Measurements from ENCODE around the gene KHDC3L.
"Not testable (repeated sequence)": the region's sequence is repeated elsewhere in the genome, so short reads cannot be mapped to it uniquely, and the experiment has no call there.

KHDC3L gene

GRCh38 chr6:73371984-73372383 is 9.5 kb downstream of the KHDC3L start:
- DNase-seq, result no peak

- DNase-seq, result no peak
Observed at GRCh38 chr6:73372516-73372915, 10.1 kb downstream of the KHDC3L start.

- DNase-seq, result no peak
Observed at GRCh38 chr6:73375216-73375615, 12.8 kb downstream of the KHDC3L start.

GRCh38 chr6:73377225-73377624 is 14.8 kb downstream of the KHDC3L start:
- DNase-seq, result no peak

- DNase-seq, result not testable (repeated sequence)
Observed at GRCh38 chr6:73381531-73381930, 19.1 kb downstream of the KHDC3L start.

- DNase-seq, result no peak
Observed at GRCh38 chr6:73382462-73383113, 20.1 kb downstream of the KHDC3L start.

- no peak for DNase-seq
Observed at GRCh38 chr6:73388433-73388799, 26.0 kb downstream of the KHDC3L start.

GRCh38 chr6:73388800-73389512 is 26.5 kb downstream of the KHDC3L start:
- peak; percentile 61 for DNase-seq

- DNase-seq, result no peak
Observed at GRCh38 chr6:73389854-73390253, 27.4 kb downstream of the KHDC3L start.

GRCh38 chr6:73391675-73392074 is 29.2 kb downstream of the KHDC3L start:
- no peak for DNase-seq

GRCh38 chr6:73392188-73392587 is 29.7 kb downstream of the KHDC3L start:
- DNase-seq, result not testable (repeated sequence)

GRCh38 chr6:73393278-73393677 is 30.8 kb downstream of the KHDC3L start:
- no peak for DNase-seq

GRCh38 chr6:73394577-73395354 is 32.3 kb downstream of the KHDC3L start, which contains the start of gene DDX43:
TSS of gene DDX43 (plus strand) at chr6:73394828. CDS start at chr6:73394906, 78 bp downstream.
- peak; percentile 79 for DNase-seq

- DNase-seq, result no peak
Observed at GRCh38 chr6:73395875-73396274, 33.4 kb downstream of the KHDC3L start.

- no peak for DNase-seq
Observed at GRCh38 chr6:73400656-73401055, 38.2 kb downstream of the KHDC3L start.

- no peak for DNase-seq
Observed at GRCh38 chr6:73409395-73409794, 46.9 kb downstream of the KHDC3L start.

- DNase-seq, result no peak
Observed at GRCh38 chr6:73413102-73413501, 50.6 kb downstream of the KHDC3L start.

Measured in CD4-positive, alpha-beta T cell treated with Interleukin-15 for 1 hour (primary cell).